GM04503 (cell line): Measurements from ENCODE around the gene DHRS4L2.
A peak's percentile ranks its signal among the peaks of the same experiment; 100 is the strongest.
"Not testable (repeated sequence)": the region's sequence is repeated elsewhere in the genome, so short reads cannot be mapped to it uniquely, and the experiment has no call there.

Source experiments
- DNase-seq: peaks from one replicate; pipeline ENCODE4 v3.0.0-alpha.2; 2012; ENCODE audit warnings: low read depth

Gene DHRS4L2

DNA sequence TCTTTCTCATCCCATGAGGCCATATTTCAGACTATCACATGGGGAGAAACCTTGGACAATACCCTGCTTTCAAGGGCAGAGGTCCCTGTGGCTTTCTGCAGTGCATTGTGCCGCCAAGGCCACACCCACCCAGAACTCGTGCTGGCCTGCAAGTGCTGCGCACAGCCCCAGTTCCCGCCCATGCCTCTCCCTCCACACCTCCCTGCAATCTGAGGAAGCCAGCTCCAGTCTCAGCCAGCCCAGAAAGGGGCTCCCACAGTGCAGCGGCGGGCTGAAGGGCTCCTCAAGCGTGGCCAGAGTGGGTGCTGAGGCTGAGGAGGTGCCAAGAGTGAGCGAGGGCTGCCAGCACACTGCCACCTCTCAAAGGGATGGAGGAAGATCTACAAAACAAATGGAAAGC is 15.6 kb upstream of the DHRS4L2 start:
- not testable (repeated sequence) for DNase-seq

DNA sequence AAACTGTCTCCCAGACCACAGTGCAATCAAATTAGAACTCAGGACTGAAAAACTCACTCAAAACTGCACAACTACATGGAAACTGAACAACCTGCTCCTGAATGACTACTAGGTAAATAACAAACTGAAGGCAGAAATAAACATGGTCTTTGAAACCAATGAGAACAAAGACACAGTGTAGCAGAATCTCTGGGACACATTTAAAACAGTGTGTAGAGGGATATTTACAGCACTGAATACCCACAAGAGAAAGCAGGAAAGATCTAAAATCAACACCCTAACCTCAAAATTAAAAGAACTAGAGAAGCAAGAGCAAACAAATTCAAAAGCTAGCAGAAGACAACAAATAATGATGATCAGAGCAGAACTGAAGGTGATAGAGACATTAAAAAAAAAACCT is 14.7 kb upstream of the DHRS4L2 start:
- DNase-seq, result not testable (repeated sequence)

DNA sequence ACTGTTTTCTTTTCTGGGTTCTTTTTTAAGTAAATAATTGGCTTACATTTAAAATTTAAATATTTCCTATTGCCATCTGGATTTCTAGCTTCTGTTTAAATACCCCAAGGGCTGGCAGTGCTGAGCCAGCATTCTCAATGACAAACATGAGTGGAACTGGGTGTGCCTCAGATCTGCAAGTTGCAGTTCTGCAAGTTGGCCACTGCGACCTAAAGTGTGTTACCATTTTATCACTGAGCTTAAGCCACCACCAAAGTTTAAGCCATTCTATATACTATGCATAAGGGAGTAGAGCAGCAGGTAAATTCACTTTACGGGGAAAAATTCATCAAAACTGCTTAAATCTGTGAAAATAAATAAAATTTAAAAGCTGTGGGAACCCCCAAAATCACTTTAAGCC is 11.5 kb upstream of the DHRS4L2 start:
- DNase-seq, result not testable (repeated sequence)

DNA sequence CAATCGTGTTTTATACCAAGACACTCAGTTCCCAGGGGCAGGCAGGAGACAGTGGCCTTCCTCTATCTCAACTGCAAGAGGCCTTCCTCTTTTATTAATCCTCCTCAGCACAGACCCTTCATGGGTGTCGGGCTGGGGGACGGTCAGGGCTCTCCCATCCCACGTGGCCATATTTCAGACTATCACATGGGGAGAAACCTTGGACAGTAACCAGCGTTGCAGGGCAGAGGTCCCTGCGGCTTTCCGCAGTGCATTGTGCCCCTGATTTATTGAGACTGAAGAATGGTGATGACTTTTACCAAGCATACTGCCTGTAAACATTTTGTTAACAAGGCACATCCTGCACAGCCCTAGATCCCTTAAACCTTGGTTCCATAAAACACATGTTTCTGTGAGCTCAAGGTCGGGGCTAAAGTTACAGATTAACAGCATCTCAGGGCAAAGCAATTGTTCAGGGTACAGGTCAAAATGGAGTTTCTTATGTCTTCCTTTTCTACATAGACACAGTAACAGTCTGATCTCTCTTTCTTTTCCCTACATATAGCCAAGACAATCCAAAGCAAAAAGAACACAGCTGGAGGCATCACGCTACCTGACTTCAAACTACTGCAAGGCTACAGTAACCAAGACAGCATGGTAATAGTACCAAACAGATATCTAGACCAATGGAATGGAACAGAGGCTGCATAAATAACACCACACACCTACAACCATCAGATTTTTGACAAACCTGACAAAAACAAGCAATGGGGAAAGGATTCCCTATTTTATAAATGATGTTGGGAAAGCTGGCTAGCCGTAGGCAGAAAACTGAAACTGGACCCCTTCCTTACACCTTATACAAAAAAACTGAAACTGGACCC is 6.5 kb upstream of the DHRS4L2 start:
- DNase-seq, result not testable (repeated sequence)

DNA sequence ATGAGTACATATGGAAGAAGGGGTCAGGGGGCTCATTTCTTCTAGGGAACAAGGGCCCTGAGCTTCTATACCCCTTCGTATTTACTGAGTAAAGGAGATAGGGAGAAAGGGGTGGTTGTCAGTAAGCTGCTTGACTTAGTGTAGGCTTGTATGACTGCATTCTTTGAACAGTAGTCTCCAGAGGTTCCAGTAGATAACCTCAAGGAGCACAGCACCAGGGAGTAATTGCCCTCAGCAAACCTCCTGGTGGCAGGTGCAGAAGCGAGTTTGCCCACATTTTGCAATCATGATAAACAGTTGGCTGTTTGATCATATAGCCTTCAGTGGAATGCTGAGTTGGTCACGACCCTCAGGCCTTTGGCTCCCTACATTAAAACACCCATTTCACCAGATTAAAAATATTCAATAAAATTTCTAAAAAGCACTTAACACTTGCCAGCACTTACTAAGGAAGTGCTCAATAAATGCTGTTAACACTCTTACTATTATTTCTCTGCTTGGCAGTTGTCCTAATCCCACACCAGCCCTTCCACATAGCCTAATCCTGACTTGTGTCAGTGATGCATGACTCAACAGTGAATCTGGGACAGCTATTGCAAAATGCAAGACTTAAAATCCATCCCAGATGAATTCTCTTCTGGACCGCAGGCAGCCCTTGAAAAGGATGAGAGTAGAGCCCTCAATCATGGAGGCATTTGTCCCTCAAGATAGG is 3.7 kb upstream of the DHRS4L2 start:
- peak; percentile 93 for DNase-seq

DNA sequence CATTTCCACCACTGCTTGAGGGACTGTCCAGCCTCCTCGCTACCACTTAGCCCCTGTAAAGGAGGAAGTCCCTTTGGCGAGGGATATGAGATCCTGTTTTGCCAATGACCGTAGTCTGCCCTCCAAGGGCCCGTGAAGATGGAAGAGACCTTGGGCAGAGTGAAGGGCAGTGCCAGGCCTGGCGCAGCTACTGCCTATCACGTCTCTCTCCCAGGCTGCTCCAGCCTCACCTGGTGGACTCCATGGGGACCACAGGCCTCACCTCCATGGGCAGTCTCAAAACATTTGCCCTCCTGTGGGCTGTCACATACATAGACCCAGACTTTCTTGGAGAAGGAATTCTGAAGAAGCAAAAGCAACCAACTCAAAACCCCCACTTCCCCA is 514 bp upstream of the DHRS4L2 start:
- not testable (repeated sequence) for DNase-seq

DNA sequence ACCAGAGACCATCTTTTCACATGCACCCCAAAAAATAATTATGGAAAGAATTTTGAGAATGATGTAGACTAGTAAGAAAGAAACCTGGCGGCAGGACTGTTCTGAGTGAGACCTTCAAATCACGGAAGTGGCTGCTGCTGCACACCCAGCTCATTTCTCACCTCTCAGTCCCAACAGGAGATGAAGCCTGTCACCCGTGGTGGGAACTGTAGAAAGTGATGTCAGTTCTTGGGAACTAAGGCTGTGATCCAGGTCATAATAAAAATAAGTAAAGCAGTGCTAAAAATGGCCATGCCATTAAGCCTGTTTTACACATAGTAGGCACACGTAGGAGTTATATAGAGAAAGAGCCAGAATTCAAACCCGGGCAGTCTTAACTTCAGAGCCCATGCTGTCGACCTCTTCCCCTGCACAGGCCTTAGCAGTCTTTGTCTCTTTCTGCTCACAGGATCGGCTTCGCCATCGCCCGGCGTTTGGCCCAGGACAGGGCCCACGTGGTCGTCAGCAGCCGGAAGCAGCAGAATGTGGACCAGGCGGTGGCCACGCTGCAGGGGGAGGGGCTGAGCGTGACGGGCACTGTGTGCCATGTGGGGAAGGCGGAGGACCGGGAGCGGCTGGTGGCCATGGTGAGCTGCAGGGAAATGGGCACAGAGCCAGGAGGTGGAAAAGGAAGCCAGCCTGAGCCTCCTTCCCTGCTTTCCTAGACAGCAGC is 1.2 kb downstream of the DHRS4L2 start:
- DNase-seq, result not testable (repeated sequence)

DNA sequence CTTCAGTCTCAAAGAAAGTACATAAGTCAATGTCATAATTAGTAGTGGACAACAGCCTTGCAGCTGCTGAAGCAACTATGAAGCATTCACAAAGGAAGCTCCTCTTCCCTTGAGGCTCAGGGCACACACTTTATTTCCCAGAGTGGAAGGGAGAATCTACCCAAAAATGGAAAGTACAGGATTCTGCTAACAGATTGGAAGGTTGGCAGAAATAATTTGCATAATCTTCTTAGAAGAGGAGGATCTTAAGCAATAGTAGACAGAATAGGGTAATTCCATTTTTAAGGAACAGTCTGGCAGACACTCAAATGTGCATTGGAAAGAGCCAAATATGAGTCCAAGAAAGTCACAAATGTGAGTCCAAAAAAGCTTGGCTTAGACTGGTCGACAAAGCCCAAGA is 2.2 kb downstream of the DHRS4L2 start:
- DNase-seq, result not testable (repeated sequence)

DNA sequence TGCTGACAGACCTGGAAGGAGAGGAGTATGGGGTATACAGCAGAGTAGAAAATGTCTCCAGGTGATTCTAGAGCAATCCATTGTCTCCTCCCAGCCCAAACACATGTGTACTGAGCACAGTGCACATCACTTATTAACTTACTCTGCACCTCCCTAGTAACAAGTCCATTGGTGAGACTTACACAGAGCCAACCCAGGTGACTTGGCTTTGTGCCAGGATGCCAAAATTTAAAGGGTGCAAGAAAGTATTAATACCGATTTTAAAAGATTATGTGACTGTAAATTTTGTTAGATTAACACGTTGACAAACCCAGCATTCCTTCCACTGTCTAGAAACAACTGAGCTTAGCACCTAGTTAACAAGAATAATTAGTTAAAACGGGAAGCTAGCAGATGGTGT is 4.3 kb downstream of the DHRS4L2 start:
- DNase-seq, result not testable (repeated sequence)

DNA sequence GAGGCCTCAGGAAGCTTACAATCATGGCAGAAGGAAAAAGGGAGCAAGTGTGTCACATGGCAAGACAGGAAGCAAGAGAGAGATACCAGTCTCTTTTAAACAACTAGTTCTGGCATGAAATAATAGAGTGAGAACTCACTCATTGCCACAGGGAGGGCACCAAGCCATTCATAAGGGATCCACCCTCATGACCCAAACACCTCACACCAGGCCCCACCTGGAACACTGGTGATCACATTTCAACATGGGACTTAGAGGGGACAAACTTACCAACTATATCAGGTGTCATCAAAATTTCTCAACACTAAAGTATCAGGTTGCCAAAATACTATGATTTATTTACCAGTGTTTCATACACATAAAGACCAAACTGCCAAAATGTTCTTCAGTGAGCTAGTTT is 7.3 kb downstream of the DHRS4L2 start:
- not testable (repeated sequence) for DNase-seq

DNA sequence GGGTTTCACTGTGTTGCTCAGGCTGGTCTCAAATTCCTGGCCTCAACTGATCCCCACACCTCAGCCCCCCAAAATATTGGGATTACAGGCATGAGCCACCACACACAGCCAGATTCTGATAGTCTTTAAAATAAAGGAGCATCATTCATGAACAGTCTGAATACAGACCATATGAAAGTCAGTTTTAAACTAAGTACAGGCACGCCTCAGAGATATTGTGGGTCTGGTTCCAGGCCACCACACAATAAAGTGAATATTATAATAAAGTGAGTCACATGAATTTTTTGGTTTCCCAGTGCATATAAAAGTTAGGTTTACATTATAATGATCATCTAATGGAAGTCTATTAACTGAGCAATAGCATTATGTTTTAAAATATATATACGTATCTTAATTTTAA is 8.1 kb downstream of the DHRS4L2 start:
- not testable (repeated sequence) for DNase-seq

DNA sequence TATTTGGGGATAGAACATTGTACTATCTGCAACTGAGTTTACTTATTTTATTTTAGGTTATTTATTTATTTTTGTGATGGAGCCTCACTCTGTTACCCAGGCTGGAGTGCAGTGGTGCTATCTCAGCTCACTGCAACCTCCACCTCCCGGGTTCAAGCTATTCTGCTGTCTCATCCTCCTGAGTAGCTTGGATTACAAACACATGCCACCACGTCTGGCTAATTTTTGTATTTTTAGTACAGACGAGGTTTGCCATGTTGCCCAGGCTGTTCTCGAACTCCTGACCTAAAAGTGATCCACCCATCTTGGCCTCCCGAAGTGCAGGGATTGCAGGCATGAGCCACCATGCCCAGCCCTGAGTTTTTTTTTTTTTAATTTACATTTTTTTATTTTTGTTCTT is 10.9 kb downstream of the DHRS4L2 start:
- not testable (repeated sequence) for DNase-seq

DNA sequence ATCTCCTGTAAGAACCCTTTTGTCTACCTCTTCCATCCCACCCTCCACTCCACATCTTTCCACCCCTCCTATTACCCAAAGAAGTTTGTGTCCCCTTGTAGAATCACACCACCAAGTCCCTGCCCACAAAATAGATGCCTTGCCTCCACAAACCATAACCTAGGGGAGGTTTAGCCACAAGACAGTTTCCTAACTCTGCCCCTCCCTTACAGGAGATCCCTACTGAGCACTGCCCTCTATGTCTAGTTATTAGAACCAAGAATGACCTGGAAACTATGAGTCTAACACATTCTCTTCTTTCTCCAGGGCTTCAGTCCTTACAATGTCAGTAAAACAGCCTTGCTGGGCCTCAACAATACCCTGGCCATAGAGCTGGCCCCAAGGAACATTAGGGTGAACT is 12.3 kb downstream of the DHRS4L2 start:
- not testable (repeated sequence) for DNase-seq

DNA sequence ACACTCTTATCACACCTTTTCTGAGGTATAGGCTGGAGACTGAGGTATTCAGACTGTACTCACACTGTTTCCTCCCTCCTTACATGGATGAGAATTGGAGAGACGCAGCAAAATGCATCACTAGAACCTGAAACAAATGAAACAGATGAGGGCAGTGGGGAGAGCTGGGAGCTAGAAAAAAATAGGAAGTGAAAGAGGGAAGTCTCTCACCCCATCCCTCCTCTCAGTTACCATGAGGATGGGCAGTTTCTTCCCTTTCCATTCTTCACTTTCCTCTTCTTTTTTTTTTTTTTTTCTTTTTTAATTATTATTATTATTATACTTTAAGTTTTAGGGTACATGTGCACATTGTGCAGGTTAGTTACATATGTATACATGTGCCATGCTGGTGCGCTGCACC is 12.9 kb downstream of the DHRS4L2 start:
- DNase-seq, result not testable (repeated sequence)

DNA sequence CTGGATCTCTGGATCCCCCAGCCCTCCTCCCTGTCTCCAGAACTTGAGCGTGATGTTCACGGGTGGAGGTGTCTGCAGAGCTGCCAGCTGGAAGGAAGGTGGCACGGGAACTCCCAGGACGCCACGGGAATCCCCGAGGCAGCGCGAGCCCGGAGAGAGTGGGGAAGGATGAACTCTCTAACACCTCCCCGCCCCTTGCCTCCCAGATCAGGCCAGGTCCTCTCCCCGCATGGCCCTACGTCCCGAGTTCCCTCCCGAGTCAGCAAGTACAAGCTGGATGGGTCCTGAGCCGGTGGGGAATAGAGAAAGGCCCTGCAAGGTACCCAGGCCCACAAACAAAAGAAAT is 17.7 kb downstream of the DHRS4L2 start:
- not testable (repeated sequence) for DNase-seq

DNA sequence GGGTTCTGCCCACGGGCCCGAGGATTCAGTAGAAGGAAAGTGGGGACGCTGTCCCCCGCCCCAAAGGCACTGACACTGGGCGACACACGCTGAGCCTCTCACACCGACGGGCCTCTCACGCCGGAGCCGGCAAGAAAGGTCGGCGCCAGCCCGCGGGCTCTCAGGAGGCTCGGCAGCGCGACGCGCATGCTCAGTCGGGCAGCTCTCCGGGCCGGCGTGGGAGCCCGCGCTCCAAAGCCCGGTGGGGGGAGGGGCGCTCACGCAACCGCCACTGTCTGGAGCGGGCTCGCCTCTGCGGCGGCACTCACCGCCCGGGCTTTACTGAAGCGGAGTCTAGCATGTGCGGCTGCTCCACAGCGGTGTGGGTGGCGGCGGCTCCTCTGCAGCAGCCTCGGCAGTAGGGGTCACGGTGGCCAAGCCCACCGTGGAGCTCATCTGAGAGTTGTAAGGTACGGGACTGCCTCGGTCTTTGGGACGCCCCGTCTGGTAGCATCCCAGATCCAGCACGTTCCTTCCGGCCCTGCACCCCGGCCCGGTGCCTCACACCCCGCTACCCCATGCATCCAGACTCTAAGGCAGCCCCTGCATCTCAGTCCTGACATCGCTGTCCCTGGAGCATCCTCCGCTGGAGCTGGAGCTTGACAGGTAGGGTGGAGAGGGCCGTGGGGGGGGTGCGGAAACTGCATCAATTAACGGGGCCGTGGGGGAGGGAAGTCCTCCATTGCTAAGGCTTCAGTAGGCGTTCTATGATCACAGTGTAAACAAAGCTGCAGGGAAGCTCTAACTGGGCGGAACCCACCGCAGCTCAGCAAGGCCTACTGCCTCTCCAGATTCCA is 18.3 kb downstream of the DHRS4L2 start:
- not testable (repeated sequence) for DNase-seq

DNA sequence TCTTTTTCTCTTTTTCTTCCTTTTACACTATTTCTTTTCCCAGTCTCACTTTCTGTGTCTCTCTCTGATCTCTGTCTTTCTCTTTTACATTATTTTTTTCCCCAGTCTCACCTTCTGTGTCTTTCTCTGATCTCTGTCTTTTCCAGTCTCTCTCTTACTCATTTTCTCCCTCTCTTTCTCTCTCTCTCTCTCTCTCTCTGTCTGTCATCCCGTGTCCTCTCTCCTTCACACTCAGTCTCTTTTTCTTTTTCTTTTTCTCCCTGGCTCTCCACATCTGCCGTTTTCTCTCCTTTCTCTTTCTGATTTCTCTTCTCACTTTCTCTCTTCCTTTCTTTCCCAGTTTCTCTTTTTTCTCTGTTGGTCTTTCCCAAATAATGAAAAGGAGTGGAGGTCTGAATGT is 22.3 kb downstream of the DHRS4L2 start:
- DNase-seq, result no peak

DNA sequence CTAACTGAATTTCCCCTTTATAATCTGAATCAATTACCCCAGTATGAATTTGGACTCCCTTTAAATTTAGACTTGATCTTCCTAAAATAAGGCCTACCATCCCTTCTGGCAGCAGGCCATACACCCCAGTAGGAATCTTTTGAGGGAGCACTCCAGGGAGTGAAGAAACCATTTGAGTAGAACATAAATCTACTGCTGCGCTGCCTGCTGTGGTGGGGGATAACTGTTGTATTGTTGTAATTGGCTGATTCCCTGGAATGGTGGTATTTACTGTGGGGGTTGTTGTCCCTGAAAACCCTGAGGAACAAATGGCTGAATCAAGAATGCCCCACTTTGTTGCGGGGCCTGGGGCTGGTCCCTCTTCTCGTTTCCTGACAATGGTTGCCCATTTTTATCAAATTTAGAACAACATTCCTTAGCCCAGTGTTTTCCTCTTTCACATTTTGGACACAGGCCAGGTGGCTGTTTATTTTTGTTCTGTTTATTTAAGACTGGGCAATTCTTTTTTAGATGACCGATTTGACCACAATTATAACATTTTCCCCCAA is 24.1 kb downstream of the DHRS4L2 start:
- not testable (repeated sequence) for DNase-seq

DNA sequence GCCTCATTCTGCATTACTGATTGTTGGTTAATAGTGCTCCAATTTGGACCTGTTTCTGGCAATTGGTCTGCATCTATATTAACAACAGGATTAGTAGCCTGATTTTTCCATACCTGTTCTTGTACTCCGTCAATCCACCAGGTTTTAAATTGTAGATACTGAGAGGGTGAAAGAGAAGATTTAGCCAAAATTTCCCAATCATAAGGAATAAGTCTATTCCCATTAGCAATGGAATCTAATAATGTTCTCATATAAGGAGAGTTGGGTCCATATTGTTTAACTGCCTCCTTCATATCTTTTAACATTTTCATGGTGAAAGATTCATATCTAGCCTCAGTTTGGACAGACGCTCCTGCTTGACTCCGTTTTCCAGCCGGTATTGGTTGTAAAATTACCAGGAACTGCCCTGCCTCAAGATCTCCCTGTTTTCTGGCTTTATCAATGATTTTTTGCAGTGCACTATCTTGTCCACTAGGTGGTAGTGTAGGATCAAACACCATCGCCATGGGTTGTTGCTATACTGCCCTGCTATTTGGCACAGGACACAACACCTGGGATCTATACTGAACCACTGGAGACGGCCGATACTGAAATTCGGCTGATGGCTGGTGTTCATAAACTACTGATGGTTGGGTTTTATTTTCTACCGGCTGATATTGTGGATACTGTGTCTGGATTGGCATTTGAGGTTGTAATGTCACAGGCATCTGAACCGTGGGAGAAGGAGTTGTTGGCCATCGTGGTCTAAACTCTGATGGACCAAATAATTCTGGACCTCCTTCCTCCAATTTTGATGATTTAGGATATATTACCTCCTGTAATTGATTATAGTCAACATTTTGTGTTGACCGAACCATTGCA is 25.2 kb downstream of the DHRS4L2 start:
- DNase-seq, result peak; percentile 16

DNA sequence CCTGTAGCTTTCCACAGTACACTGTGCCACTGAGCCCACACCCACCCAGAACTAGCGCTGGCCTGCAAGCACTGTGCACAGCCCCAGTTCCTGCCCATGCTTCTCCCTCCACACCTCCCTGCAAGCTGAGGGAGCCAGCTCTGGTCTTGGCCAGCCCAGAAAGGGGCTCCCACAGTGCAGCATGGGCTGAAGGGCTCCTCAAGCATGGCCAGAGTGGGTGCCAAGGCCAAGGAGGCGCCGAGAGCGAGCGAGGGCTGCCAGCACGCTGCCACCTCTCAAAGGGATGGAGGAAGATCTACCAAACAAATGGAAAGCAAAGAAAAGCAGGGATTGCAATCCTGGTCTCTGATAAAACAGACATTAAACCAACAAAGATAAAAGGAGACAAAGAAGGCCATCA is 27.0 kb downstream of the DHRS4L2 start:
- DNase-seq, result not testable (repeated sequence)

DNA sequence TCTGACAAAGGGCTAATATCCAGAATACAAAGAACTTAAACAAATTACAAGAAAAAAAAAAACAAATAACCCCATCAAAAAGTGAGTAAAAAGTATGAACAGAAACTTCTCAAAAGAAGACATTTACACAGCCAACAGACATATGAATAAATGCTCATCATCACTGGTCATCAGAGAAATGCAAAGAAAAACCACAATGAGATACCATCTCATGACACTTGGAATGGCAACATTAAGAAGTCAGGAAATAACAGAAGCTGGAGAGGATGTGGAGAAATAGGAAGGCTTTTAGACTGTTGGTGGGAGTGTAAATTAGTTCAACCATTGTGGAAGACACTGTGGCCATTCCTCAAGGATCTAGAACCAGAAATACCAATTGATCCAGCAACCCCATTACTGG is 30.2 kb downstream of the DHRS4L2 start:
- DNase-seq, result not testable (repeated sequence)
